SK-N-SH (cell line): ENCODE data around the gene MYO9B. TPM values are rescaled to one million over a fixed set of nuclear protein-coding genes. Genes with fewer than 3 reads are reported as not detected.

Source experiments
- CTCF ChIA-PET: fragments of 300-600, 350-600 bp; formaldehyde crosslinking; extraction: SDS; loops from one replicate; lab custom pipeline; 2021; lab: Yijun Ruan, JAX
- POLR2A ChIA-PET: fragments of 350-600 bp; sonication (Branson Sonifier 250); formaldehyde crosslinking; extraction: SDS; loops from one replicate; lab custom pipeline; 2020; ENCODE audit warnings: antibody characterized with exemption, inconsistent platforms; lab: Yijun Ruan, JAX
- DNase-seq: peaks from one replicate; pipeline ENCODE4 v3.0.0; 2012
- H2AFZ ChIP-seq: fragments of 200-600 bp; sonication (generic); 2 replicates; pipeline ENCODE4 v1.8.1; 2016; ENCODE audit warnings: antibody characterized with exemption, mild to moderate bottlenecking, low read depth
- H3F3A ChIP-seq: fragments of 200-600 bp; sonication (generic); replicated peaks from 2 replicates; pipeline ENCODE3; 2016; ENCODE audit warnings: antibody characterized with exemption, mild to moderate bottlenecking; ENCODE audit not compliant: insufficient read depth
- H3K27ac ChIP-seq, 2 experiments: fragments of 200-500 bp in 1 of 2; fragments of 200-600 bp in 1 of 2; sonication (Bioruptor generic) in 1 of 2; sonication (generic), shearing (Covaris generic) in 1 of 2; 2 replicates each; pipeline versions ENCODE4 v1.5.1 to v1.6.1; 2014 to 2016; ENCODE audit warnings: low read depth in 2 of 2, inconsistent platforms in 1 of 2, low read length in 1 of 2, mild to moderate bottlenecking in 1 of 2, mixed read lengths in 1 of 2
- H3K27me3 ChIP-seq: fragments of 200-600 bp; sonication (generic), shearing (Covaris generic); 2 replicates; pipeline ENCODE4 v1.6.1; 2016; ENCODE audit warnings: mixed run types; ENCODE audit not compliant: insufficient read depth
- H3K36me3 ChIP-seq, 2 experiments: fragments of 200-500 bp in 1 of 2; fragments of 200-600 bp in 1 of 2; sonication (Bioruptor generic) in 1 of 2; sonication (generic) in 1 of 2; replicated peaks in 1 of 2; 2 replicates each; pipeline versions ENCODE3 to v1.5.1; 2014 to 2016; ENCODE audit warnings: low read length in 1 of 2, mild to moderate bottlenecking in 1 of 2; ENCODE audit not compliant: insufficient read depth in 2 of 2, control insufficient read depth in 1 of 2
- H3K4me1 ChIP-seq, 2 experiments: fragments of 200-500 bp in 1 of 2; fragments of 200-600 bp in 1 of 2; sonication (Bioruptor generic) in 1 of 2; sonication (generic), shearing (Covaris generic) in 1 of 2; 2 replicates each; pipeline versions ENCODE4 v1.5.1 to v1.6.1; 2014 to 2016; ENCODE audit warnings: low read depth in 1 of 2, low read length in 1 of 2, mixed run types in 1 of 2; ENCODE audit not compliant: insufficient read depth in 2 of 2, control insufficient read depth in 1 of 2
- H3K4me2 ChIP-seq: fragments of 200-600 bp; sonication (generic), shearing (Covaris generic); 2 replicates; pipeline ENCODE4 v1.6.1; 2017; ENCODE audit warnings: mixed run types
- H3K4me3 ChIP-seq, 2 experiments: fragments of 200-500 bp in 1 of 2; fragments of 200-600 bp in 1 of 2; sonication (Bioruptor generic) in 1 of 2; sonication (generic), shearing (Covaris generic) in 1 of 2; 2 replicates each; pipeline versions ENCODE4 v1.5.1 to v1.8.1; 2014 to 2016; ENCODE audit warnings: low read depth in 2 of 2, inconsistent platforms in 1 of 2, low read length in 1 of 2, mild to moderate bottlenecking in 1 of 2, mixed read lengths in 1 of 2, moderate library complexity in 1 of 2
- H3K79me2 ChIP-seq: fragments of 200-600 bp; sonication (generic); 2 replicates; pipeline ENCODE4 v1.8.1; 2017; ENCODE audit warnings: mild to moderate bottlenecking; ENCODE audit not compliant: insufficient read depth
- H3K9ac ChIP-seq: fragments of 200-600 bp; sonication (generic); 2 replicates; pipeline ENCODE4 v1.6.1; 2017; ENCODE audit warnings: mixed run types
- H3K9me2 ChIP-seq: fragments of 200-600 bp; sonication (generic); 2 replicates; pipeline ENCODE4 v1.6.1; 2017; ENCODE audit warnings: mixed run types
- H3K9me3 ChIP-seq: fragments of 200-600 bp; sonication (generic); 2 replicates; pipeline ENCODE4 v1.6.1; 2017; ENCODE audit warnings: mixed run types, mild to moderate bottlenecking, moderate library complexity
- H4K20me1 ChIP-seq: fragments of 200-600 bp; sonication (generic); 2 replicates; pipeline ENCODE4 v1.6.1; 2017; ENCODE audit warnings: mild to moderate bottlenecking, mixed run types; ENCODE audit not compliant: insufficient read depth
- EP300 ChIP-seq, 2 experiments: IDR thresholded peaks; 2 replicates each; pipeline versions ENCODE4 v1.4.0 to v1.6.1; 2012; ENCODE audit warnings: borderline replicate concordance in 1 of 2, low read depth in 1 of 2, low read length in 1 of 2
- EZH2phosphoT487 ChIP-seq: fragments of 200-600 bp; sonication (generic); IDR thresholded peaks from 2 replicates; pipeline ENCODE4 v1.6.1; 2017; ENCODE audit warnings: low read depth, mixed run types, mild to moderate bottlenecking, antibody characterized with exemption, moderate library complexity, borderline replicate concordance
- FOSL2 ChIP-seq: IDR thresholded peaks from 2 replicates; pipeline ENCODE4 v1.4.0; 2012; ENCODE audit warnings: low read depth, mild to moderate bottlenecking, moderate library complexity, borderline replicate concordance
- FOXM1 ChIP-seq: IDR thresholded peaks from 2 replicates; pipeline ENCODE4 v1.4.0; 2012; ENCODE audit warnings: low read depth, mild to moderate bottlenecking
- GABPA ChIP-seq: IDR thresholded peaks from 2 replicates; pipeline ENCODE4 v1.4.0; 2012; ENCODE audit warnings: low read depth, mild to moderate bottlenecking
- GATA2 ChIP-seq: sonication (generic); formaldehyde crosslinking; IDR thresholded peaks from 2 replicates; pipeline ENCODE4 v1.5.0; 2020; ENCODE audit warnings: mild to moderate bottlenecking, missing genetic modification reagents
- MEF2A ChIP-seq: IDR thresholded peaks from 2 replicates; pipeline ENCODE4 v1.4.0; 2012; ENCODE audit warnings: low read depth, borderline replicate concordance
- POLR2AphosphoS5 ChIP-seq: IDR thresholded peaks from 2 replicates; pipeline ENCODE4 v1.6.1; 2012; ENCODE audit warnings: low read depth, low read length
- RXRA ChIP-seq: IDR thresholded peaks from 2 replicates; pipeline ENCODE4 v1.4.0; 2012; ENCODE audit warnings: low read depth, mild to moderate bottlenecking, borderline replicate concordance
- SMC3 ChIP-seq: IDR thresholded peaks from 2 replicates; pipeline ENCODE4 v1.6.1; 2012; ENCODE audit warnings: low read depth, low read length, improper control_type of control experiment
- TAF1 ChIP-seq: IDR thresholded peaks from 2 replicates; pipeline ENCODE4 v1.6.1; 2012; ENCODE audit warnings: low read depth, mild to moderate bottlenecking, low read length, moderate library complexity, borderline replicate concordance
- TCF12 ChIP-seq: IDR thresholded peaks from 2 replicates; pipeline ENCODE4 v1.4.0; 2012
- TEAD4 ChIP-seq: IDR thresholded peaks from 2 replicates; pipeline ENCODE4 v1.4.0; 2012; ENCODE audit warnings: mild to moderate bottlenecking, borderline replicate concordance; ENCODE audit not compliant: insufficient read depth
- YY1 ChIP-seq: IDR thresholded peaks from 2 replicates; pipeline ENCODE4 v1.4.0; 2012; ENCODE audit warnings: low read depth, mild to moderate bottlenecking
- whole genome bisulfite sequencing: methylation state at CpG from one replicate; pipeline ENCODE4 v1.1.6; 2017; ENCODE audit warnings: low lambda C conversion rate; 5-methylcytosine and 5-hydroxymethylcytosine counted together
- polyA plus RNA-seq, 3 experiments: library from polyadenylated mRNA; depleted of rRNA; stranded (reverse); fragments of >200 nt; gene quantifications; 2 replicates each; pipeline ENCODE4 v1.2.3, GENCODE V29; 2012
- TF ChIP-seq, protein P1 (sequence below): IDR thresholded peaks from 2 replicates; pipeline ENCODE4 v1.6.1; 2012; ENCODE audit warnings: mild to moderate bottlenecking, low read depth, low read length, moderate library complexity
- TF ChIP-seq, protein P2 (sequence below): IDR thresholded peaks from 2 replicates; pipeline ENCODE4 v1.4.0; 2012; ENCODE audit warnings: low read depth
- TF ChIP-seq, protein P3 (sequence below): IDR thresholded peaks from 2 replicates; pipeline ENCODE4 v1.4.0; 2012; ENCODE audit warnings: low read depth, borderline replicate concordance

Gene MYO9B
- polyA plus RNA-seq, 1 of the 3 experiments (the other 2 are of a cell fraction), result 37.6 TPM

DNA sequence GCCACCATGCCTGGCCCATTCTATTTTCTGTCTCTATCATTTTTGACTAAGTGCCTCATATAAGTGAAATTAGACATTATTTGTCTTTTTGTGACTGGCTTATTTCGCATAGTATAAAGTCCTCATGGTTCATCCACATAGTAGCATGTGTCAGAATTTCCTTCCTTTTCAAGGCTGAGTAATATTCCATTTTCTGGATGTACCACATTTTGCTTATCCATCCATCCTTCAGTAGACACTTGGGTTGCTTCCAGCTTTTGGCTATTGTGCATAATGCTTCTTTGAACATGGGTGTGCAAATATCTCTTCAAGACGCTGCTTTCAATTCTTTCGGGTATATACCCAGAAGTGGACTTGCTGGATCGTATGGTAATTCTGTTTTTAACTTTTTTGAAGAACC lies 88.1 kb downstream of the MYO9B start:
- no peak overlapping the region for H3K4me3 ChIP-seq
- no peak for TF ChIP-seq TCF12
- TF ChIP-seq, protein P1, sequence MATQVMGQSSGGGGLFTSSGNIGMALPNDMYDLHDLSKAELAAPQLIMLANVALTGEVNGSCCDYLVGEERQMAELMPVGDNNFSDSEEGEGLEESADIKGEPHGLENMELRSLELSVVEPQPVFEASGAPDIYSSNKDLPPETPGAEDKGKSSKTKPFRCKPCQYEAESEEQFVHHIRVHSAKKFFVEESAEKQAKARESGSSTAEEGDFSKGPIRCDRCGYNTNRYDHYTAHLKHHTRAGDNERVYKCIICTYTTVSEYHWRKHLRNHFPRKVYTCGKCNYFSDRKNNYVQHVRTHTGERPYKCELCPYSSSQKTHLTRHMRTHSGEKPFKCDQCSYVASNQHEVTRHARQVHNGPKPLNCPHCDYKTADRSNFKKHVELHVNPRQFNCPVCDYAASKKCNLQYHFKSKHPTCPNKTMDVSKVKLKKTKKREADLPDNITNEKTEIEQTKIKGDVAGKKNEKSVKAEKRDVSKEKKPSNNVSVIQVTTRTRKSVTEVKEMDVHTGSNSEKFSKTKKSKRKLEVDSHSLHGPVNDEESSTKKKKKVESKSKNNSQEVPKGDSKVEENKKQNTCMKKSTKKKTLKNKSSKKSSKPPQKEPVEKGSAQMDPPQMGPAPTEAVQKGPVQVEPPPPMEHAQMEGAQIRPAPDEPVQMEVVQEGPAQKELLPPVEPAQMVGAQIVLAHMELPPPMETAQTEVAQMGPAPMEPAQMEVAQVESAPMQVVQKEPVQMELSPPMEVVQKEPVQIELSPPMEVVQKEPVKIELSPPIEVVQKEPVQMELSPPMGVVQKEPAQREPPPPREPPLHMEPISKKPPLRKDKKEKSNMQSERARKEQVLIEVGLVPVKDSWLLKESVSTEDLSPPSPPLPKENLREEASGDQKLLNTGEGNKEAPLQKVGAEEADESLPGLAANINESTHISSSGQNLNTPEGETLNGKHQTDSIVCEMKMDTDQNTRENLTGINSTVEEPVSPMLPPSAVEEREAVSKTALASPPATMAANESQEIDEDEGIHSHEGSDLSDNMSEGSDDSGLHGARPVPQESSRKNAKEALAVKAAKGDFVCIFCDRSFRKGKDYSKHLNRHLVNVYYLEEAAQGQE, result no peak
- TF ChIP-seq YY1, result no peak
- TF ChIP-seq SMC3, result no peak
- no peak for TF ChIP-seq GABPA
- TF ChIP-seq TEAD4, result no peak
- no peak for TF ChIP-seq EP300 (IDR thresholded peaks at IDR 0.05; ENCODE audit: borderline replicate concordance in 1 of 2, low read depth in 1 of 2, low read length in 1 of 2)
- H3K9me2 ChIP-seq, result no peaks in the 10 kb centered on the region
- no peak overlapping the region for H2AFZ ChIP-seq
- H3F3A ChIP-seq, result no peaks in the 10 kb centered on the region
- no peaks in the 10 kb centered on the region for H4K20me1 ChIP-seq
- no peaks in the 10 kb centered on the region for H3K79me2 ChIP-seq
- H3K9me3 ChIP-seq, result no peaks in the 10 kb centered on the region
- H3K4me1 ChIP-seq, result no peaks in the 10 kb centered on the region
- no peak overlapping the region for H3K27ac ChIP-seq
- 96% methylated on average over 4 of the region's 4 CpGs for WGBS
- POLR2A ChIA-PET, result no interaction called here
- no peak overlapping the region for H3K4me2 ChIP-seq
- no peak for DNase-seq
- no peaks in the 10 kb centered on the region for H3K27me3 ChIP-seq
- H3K9ac ChIP-seq, result no peak overlapping the region
- H3K36me3 ChIP-seq, result peaks cover 31 to 85% of the 10 kb centered on the region in 2 experiments
- CTCF ChIA-PET, result no interaction called here

DNA sequence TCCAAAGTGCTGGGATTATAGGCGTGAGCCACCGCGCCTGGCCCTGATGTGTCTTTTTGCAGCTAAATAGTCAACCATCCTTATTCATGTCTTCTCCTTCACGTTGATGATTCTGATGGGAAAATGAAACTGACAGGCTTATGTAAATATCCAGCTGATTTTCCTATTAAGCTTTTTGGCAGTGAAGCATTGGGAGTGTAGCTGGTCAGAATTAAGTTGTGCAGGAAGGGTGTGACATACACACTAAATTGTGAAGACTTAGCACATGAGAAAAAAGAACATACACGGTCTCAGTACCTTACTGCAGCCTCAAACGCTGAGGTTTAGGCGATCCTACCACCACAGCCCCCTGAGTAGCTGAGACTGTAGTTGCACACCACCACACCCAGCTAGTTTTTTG lies 89.1 kb downstream of the MYO9B start:
- TF ChIP-seq RXRA, result no peak
- no peak for TF ChIP-seq EZH2phosphoT487
- no peak for TF ChIP-seq POLR2AphosphoS5
- TF ChIP-seq TCF12, result no peak
- TF ChIP-seq FOSL2, result no peak
- TF ChIP-seq, protein P2, sequence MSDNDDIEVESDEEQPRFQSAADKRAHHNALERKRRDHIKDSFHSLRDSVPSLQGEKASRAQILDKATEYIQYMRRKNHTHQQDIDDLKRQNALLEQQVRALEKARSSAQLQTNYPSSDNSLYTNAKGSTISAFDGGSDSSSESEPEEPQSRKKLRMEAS, result no peak
- no peak for TF ChIP-seq MEF2A
- TF ChIP-seq GATA2 (CRISPR knock-in tag), result no peak
- TF ChIP-seq SMC3, result no peak
- TF ChIP-seq FOXM1, result no peak
- no peak for TF ChIP-seq TAF1
- TF ChIP-seq, protein P3, sequence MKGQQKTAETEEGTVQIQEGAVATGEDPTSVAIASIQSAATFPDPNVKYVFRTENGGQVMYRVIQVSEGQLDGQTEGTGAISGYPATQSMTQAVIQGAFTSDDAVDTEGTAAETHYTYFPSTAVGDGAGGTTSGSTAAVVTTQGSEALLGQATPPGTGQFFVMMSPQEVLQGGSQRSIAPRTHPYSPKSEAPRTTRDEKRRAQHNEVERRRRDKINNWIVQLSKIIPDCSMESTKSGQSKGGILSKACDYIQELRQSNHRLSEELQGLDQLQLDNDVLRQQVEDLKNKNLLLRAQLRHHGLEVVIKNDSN, result no peak
- no peak overlapping the region for H3K4me3 ChIP-seq
- H3K79me2 ChIP-seq, result no peaks in the 10 kb centered on the region
- H3K4me1 ChIP-seq, result no peaks in the 10 kb centered on the region
- no peak for DNase-seq
- H4K20me1 ChIP-seq, result no peaks in the 10 kb centered on the region
- H3K9ac ChIP-seq, result no peak overlapping the region
- peaks cover 3% of the 10 kb centered on the region for H3F3A ChIP-seq
- no peaks in the 10 kb centered on the region for H3K9me3 ChIP-seq
- H3K27me3 ChIP-seq, result no peaks in the 10 kb centered on the region
- no peaks in the 10 kb centered on the region for H3K9me2 ChIP-seq
- no peak overlapping the region for H2AFZ ChIP-seq
- H3K36me3 ChIP-seq, result peaks cover 30 to 90% of the 10 kb centered on the region in 2 experiments
- H3K27ac ChIP-seq, result no peak overlapping the region
- CTCF ChIA-PET, result no interaction called here
- no peak overlapping the region for H3K4me2 ChIP-seq
- POLR2A ChIA-PET, result no interaction called here
- 84% methylated on average over 7 of the region's 7 CpGs for WGBS
